HL-60 (cell line): ENCODE measurements around the gene TMEM242.

Source experiments
- DNase-seq, 2 experiments: peaks; one replicate each; pipeline ENCODE4 v3.0.0-alpha.2; 2010 to 2020; ENCODE audit warnings: low read depth in 1 of 2, low spot score in 1 of 2
- H3K27ac ChIP-seq: fragments of 250-450 bp; sonication (Bioruptor Pico); replicated peaks from 2 replicates; pipeline ENCODE4 v1.5.1; 2020; ENCODE audit warnings: mild to moderate bottlenecking, moderate library complexity
- H3K27me3 ChIP-seq: fragments of 250-450 bp; sonication (Bioruptor Pico); 2 replicates; pipeline ENCODE4 v1.5.1; 2021; ENCODE audit warnings: mild to moderate bottlenecking, moderate library complexity; ENCODE audit not compliant: insufficient read depth, poor library complexity, severe bottlenecking
- H3K4me3 ChIP-seq: replicated peaks from 2 replicates; pipeline ENCODE4 v1.5.1; 2011; ENCODE audit warnings: mild to moderate bottlenecking, control low read depth, low read length; ENCODE audit not compliant: insufficient read depth
- GABPA ChIP-seq: IDR thresholded peaks from 2 replicates; pipeline ENCODE4 v1.6.1; 2012; ENCODE audit warnings: low read depth
- POLR2AphosphoS5 ChIP-seq: IDR thresholded peaks from 2 replicates; pipeline ENCODE4 v1.6.1; 2012; ENCODE audit warnings: low read depth
- REST ChIP-seq: IDR thresholded peaks from 2 replicates; pipeline ENCODE4 v1.6.1; 2012; ENCODE audit warnings: low read depth; ENCODE audit not compliant: insufficient replicate concordance
- SPI1 ChIP-seq: IDR thresholded peaks from 2 replicates; pipeline ENCODE4 v1.6.1; 2012; ENCODE audit warnings: low read depth, mild to moderate bottlenecking, borderline replicate concordance
- TF ChIP-seq, protein P1 (sequence below): IDR thresholded peaks from one replicate; pipeline ENCODE4 v1.5.1; 2011; ENCODE audit warnings: low read length, control low read depth, inconsistent platforms; ENCODE audit not compliant: insufficient read depth

The TMEM242 gene

DNA sequence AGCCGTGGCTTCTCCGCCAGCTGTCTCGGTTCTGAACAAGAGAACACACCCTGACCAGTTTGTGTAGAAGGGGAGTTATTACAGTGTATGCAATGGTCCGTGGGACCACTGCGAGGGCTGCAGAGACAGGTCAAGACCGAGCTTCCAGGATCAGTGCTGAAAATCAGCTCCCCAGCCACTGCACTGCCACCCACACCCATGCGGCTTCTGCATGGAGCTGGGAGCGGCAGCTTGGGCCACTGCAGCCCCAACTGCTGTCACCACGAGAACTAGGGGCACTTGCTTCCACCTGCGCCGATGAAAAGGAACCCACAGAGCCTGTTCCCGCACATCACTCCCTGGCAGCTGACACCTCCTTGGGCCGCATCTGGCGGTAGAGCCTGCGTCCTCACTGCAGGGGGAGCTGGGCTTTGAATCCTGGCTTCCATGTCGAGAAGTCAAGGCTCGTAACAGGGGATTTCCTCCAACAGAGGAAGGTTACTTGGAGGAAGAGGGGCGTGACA lies 56.2 kb downstream of the TMEM242 start:
- no peak overlapping the region for H3K27ac ChIP-seq
- no peak for DNase-seq
- H3K4me3 ChIP-seq, result no peak overlapping the region
- no peaks in the 10 kb centered on the region for H3K27me3 ChIP-seq
- TF ChIP-seq, protein P1, sequence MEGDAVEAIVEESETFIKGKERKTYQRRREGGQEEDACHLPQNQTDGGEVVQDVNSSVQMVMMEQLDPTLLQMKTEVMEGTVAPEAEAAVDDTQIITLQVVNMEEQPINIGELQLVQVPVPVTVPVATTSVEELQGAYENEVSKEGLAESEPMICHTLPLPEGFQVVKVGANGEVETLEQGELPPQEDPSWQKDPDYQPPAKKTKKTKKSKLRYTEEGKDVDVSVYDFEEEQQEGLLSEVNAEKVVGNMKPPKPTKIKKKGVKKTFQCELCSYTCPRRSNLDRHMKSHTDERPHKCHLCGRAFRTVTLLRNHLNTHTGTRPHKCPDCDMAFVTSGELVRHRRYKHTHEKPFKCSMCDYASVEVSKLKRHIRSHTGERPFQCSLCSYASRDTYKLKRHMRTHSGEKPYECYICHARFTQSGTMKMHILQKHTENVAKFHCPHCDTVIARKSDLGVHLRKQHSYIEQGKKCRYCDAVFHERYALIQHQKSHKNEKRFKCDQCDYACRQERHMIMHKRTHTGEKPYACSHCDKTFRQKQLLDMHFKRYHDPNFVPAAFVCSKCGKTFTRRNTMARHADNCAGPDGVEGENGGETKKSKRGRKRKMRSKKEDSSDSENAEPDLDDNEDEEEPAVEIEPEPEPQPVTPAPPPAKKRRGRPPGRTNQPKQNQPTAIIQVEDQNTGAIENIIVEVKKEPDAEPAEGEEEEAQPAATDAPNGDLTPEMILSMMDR, result no peak
- TF ChIP-seq REST (no peak), SPI1 (no peak), GABPA (no peak), POLR2AphosphoS5 (no peak)

GRCh38 chr6:157266274-157267101 lies 56.8 kb downstream of the TMEM242 start:
- Histone ChIP-seq H3K27ac (no peak overlapping the region), H3K27me3 (no peaks in the 10 kb centered on the region), H3K4me3 (no peak overlapping the region)
- TF ChIP-seq POLR2AphosphoS5, result no peak
- TF ChIP-seq SPI1, result no peak
- TF ChIP-seq REST, result no peak
- TF ChIP-seq, protein P1, result no peak
- TF ChIP-seq GABPA, result no peak
- DNase-seq, result no peak

DNA sequence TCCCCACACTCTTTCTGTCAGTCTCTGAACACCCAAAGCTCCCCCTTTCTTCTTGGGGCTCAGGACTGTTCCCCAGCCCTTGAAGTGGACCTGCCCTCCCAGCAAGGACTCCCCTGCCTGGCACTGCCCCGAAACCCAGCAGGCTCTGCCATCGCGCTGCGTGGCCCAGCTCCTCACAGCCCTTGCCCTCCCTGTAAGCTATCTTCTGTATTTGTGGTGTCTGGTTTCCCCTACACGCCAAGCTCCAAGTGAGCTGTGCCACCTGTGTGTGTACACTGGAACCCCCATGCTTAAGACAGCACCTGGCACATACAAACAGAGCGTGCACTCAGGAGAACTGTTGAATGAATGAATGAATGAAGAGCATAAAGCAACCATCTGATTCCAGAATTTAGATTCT lies 57.7 kb downstream of the TMEM242 start:
- TF ChIP-seq SPI1 (no peak), REST (no peak), GABPA (no peak), POLR2AphosphoS5 (no peak)
- TF ChIP-seq, protein P1, result no peak
- DNase-seq, result no peak
- Histone ChIP-seq H3K27me3 (no peaks in the 10 kb centered on the region), H3K27ac (no peak overlapping the region), H3K4me3 (no peak overlapping the region)
